Tracheal epithelial cell (primary cell): ENCODE results near the gene RNF212. TPM values are rescaled to one million over a fixed set of nuclear protein-coding genes. Genes with fewer than 3 reads are reported as not detected.

Experiments used
- total RNA-seq: library from RNA; depleted of rRNA; stranded (reverse); fragments of >200 nt; gene quantifications from 2 replicates; pipeline ENCODE4 v1.2.1, GENCODE V29; 2014

Gene RNF212, protein sequence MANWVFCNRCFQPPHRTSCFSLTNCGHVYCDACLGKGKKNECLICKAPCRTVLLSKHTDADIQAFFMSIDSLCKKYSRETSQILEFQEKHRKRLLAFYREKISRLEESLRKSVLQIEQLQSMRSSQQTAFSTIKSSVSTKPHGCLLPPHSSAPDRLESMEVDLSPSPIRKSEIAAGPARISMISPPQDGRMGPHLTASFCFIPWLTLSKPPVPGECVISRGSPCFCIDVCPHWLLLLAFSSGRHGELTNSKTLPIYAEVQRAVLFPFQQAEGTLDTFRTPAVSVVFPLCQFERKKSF
- under 0.01 and 0.64 TPM in 2 replicates for total RNA-seq

GRCh38 chr4:1113311-1114009 lies at the start of gene RNF212:
Gene RNF212, minus strand, starts transcription at chr4:1113564. Its CDS starts 100 bp downstream, at chr4:1113464.

Other genes starting within 250 kb of the RNF212 start
- gene GAK, start 181.2 kb downstream of the RNF212 start, total RNA-seq, result 50.5 and 71.3 TPM in 2 replicates
- 3.8 and 7.0 TPM in 2 replicates for gene TMEM175, start 181.1 kb downstream of the RNF212 start, total RNA-seq
- 27.9 and 32.8 TPM in 2 replicates for gene DGKQ, start 140.0 kb downstream of the RNF212 start, total RNA-seq
- 3.8 and 7.7 TPM in 2 replicates for gene IDUA, start 126.5 kb downstream of the RNF212 start, total RNA-seq
- gene SLC26A1, start 120.2 kb downstream of the RNF212 start, total RNA-seq, result 0.21 and 0.24 TPM in 2 replicates
- gene FGFRL1, start 101.9 kb downstream of the RNF212 start, total RNA-seq, result 8.5 and 13.7 TPM in 2 replicates
- 2.4 and 7.7 TPM in 2 replicates for gene SPON2, start 59.0 kb upstream of the RNF212 start, total RNA-seq
- gene CTBP1, start 135.6 kb upstream of the RNF212 start, total RNA-seq, result 278 and 286 TPM in 2 replicates
- gene MAEA, start 176.3 kb upstream of the RNF212 start, total RNA-seq, result 44.3 and 60.0 TPM in 2 replicates
- gene UVSSA, start 233.6 kb upstream of the RNF212 start, total RNA-seq, result 5.1 and 7.5 TPM in 2 replicates